Measurements from ENCODE around the gene HMCN2.

The HMCN2 gene

GRCh38 chr9:130276955-130277354, 11.4 kb downstream of the HMCN2 start:
- TF ChIP-seq TAF1 (IDR thresholded peaks at IDR 0.05; ENCODE audit: low read depth) (no peak), NFIC (IDR thresholded peaks at IDR 0.05) (no peak), USF1 (IDR thresholded peaks at IDR 0.05) (no peak), CREB1 (IDR thresholded peaks at IDR 0.05; ENCODE audit: low read depth) (no peak), YY1 (IDR thresholded peaks at IDR 0.05; ENCODE audit: low read depth) (no peak), EP300 (IDR thresholded peaks at IDR 0.05; ENCODE audit: borderline replicate concordance) (no peak), EGR1 (IDR thresholded peaks at IDR 0.05) (no peak), ZBTB7A (IDR thresholded peaks at IDR 0.05; ENCODE audit: low read depth) (no peak), TEAD4 (IDR thresholded peaks at IDR 0.05) (no peak), TCF12 (IDR thresholded peaks at IDR 0.05; ENCODE audit: low read depth) (no peak), FOXM1 (IDR thresholded peaks at IDR 0.05; ENCODE audit: borderline replicate concordance, low read depth) (no peak), CEBPB (IDR thresholded peaks at IDR 0.05) (no peak)
- TF ChIP-seq, protein P1, sequence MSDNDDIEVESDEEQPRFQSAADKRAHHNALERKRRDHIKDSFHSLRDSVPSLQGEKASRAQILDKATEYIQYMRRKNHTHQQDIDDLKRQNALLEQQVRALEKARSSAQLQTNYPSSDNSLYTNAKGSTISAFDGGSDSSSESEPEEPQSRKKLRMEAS (IDR thresholded peaks at IDR 0.05): no peak
- TF ChIP-seq, protein P2, sequence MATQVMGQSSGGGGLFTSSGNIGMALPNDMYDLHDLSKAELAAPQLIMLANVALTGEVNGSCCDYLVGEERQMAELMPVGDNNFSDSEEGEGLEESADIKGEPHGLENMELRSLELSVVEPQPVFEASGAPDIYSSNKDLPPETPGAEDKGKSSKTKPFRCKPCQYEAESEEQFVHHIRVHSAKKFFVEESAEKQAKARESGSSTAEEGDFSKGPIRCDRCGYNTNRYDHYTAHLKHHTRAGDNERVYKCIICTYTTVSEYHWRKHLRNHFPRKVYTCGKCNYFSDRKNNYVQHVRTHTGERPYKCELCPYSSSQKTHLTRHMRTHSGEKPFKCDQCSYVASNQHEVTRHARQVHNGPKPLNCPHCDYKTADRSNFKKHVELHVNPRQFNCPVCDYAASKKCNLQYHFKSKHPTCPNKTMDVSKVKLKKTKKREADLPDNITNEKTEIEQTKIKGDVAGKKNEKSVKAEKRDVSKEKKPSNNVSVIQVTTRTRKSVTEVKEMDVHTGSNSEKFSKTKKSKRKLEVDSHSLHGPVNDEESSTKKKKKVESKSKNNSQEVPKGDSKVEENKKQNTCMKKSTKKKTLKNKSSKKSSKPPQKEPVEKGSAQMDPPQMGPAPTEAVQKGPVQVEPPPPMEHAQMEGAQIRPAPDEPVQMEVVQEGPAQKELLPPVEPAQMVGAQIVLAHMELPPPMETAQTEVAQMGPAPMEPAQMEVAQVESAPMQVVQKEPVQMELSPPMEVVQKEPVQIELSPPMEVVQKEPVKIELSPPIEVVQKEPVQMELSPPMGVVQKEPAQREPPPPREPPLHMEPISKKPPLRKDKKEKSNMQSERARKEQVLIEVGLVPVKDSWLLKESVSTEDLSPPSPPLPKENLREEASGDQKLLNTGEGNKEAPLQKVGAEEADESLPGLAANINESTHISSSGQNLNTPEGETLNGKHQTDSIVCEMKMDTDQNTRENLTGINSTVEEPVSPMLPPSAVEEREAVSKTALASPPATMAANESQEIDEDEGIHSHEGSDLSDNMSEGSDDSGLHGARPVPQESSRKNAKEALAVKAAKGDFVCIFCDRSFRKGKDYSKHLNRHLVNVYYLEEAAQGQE (IDR thresholded peaks at IDR 0.05; ENCODE audit: low read depth): no peak

GRCh38 chr9:130283539-130284248, 18.1 kb downstream of the HMCN2 start:
- no peak for TF ChIP-seq TAF1 (IDR thresholded peaks at IDR 0.05; ENCODE audit: low read depth)
- TF ChIP-seq CEBPB (IDR thresholded peaks at IDR 0.05): no peak
- TF ChIP-seq USF1 (IDR thresholded peaks at IDR 0.05): no peak
- TF ChIP-seq, protein P1 (IDR thresholded peaks at IDR 0.05): no peak
- no peak for TF ChIP-seq FOXM1 (IDR thresholded peaks at IDR 0.05; ENCODE audit: borderline replicate concordance, low read depth)
- TF ChIP-seq YY1 (IDR thresholded peaks at IDR 0.05; ENCODE audit: low read depth): no peak
- no peak for TF ChIP-seq ZBTB7A (IDR thresholded peaks at IDR 0.05; ENCODE audit: low read depth)
- no peak for TF ChIP-seq CREB1 (IDR thresholded peaks at IDR 0.05; ENCODE audit: low read depth)
- TF ChIP-seq TCF12 (IDR thresholded peaks at IDR 0.05; ENCODE audit: low read depth): no peak
- TF ChIP-seq, protein P2 (IDR thresholded peaks at IDR 0.05; ENCODE audit: low read depth): no peak
- TF ChIP-seq RAD21 (IDR thresholded peaks at IDR 0.05; ENCODE audit: low read depth): no peak
- TF ChIP-seq EP300 (IDR thresholded peaks at IDR 0.05; ENCODE audit: borderline replicate concordance): no peak
- no peak for TF ChIP-seq NFIC (IDR thresholded peaks at IDR 0.05)
- TF ChIP-seq TEAD4 (IDR thresholded peaks at IDR 0.05): no peak
- no peak for TF ChIP-seq EGR1 (IDR thresholded peaks at IDR 0.05)

DNA sequence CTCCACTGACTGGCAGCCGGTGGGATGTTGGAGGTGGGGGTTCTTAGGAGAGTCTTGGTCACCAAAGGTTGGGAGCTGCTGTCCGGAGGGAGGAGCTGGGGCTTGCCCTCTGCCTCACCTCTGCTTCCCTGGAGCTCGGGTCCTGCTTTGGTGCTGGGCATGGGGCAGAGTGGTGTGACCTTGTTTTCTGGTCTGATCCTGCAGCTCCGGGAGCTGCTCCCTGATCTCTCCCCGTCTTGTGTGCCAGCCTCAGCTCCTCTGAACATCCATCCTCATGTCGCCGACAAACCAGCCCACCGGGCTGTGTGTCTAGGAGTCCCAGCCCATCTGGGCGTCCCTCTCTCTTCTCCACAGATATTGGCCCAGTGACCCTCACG, 18.7 kb downstream of the HMCN2 start:
- TF ChIP-seq, protein P2 (IDR thresholded peaks at IDR 0.05; ENCODE audit: low read depth): no peak
- TF ChIP-seq NFIC (IDR thresholded peaks at IDR 0.05) (no peak), TEAD4 (IDR thresholded peaks at IDR 0.05) (no peak), ZBTB7A (IDR thresholded peaks at IDR 0.05; ENCODE audit: low read depth) (no peak), TCF12 (IDR thresholded peaks at IDR 0.05; ENCODE audit: low read depth) (no peak), CEBPB (IDR thresholded peaks at IDR 0.05) (no peak), FOXM1 (IDR thresholded peaks at IDR 0.05; ENCODE audit: borderline replicate concordance, low read depth) (no peak), TAF1 (IDR thresholded peaks at IDR 0.05; ENCODE audit: low read depth) (no peak), USF1 (IDR thresholded peaks at IDR 0.05) (no peak), CREB1 (IDR thresholded peaks at IDR 0.05; ENCODE audit: low read depth) (no peak), YY1 (IDR thresholded peaks at IDR 0.05; ENCODE audit: low read depth) (no peak), EP300 (IDR thresholded peaks at IDR 0.05; ENCODE audit: borderline replicate concordance) (no peak), RAD21 (IDR thresholded peaks at IDR 0.05; ENCODE audit: low read depth) (no peak), EGR1 (IDR thresholded peaks at IDR 0.05) (no peak)
- TF ChIP-seq, protein P1 (IDR thresholded peaks at IDR 0.05): no peak
